Measurements from ENCODE around the gene RBM4. TPM values are rescaled to one million over a fixed set of nuclear protein-coding genes. Genes with fewer than 3 reads are reported as not detected.
"Not testable (repeated sequence)": the region's sequence is repeated elsewhere in the genome, so short reads cannot be mapped to it uniquely, and the experiment has no call there.

Gene RBM4, protein sequence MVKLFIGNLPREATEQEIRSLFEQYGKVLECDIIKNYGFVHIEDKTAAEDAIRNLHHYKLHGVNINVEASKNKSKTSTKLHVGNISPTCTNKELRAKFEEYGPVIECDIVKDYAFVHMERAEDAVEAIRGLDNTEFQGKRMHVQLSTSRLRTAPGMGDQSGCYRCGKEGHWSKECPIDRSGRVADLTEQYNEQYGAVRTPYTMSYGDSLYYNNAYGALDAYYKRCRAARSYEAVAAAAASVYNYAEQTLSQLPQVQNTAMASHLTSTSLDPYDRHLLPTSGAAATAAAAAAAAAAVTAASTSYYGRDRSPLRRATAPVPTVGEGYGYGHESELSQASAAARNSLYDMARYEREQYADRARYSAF
- total RNA-seq = 100 to 1,000 TPM in 1 of 4 donors, 10 to 100 TPM in 3; 62.4 to 117 (median 69.2) TPM

DNA sequence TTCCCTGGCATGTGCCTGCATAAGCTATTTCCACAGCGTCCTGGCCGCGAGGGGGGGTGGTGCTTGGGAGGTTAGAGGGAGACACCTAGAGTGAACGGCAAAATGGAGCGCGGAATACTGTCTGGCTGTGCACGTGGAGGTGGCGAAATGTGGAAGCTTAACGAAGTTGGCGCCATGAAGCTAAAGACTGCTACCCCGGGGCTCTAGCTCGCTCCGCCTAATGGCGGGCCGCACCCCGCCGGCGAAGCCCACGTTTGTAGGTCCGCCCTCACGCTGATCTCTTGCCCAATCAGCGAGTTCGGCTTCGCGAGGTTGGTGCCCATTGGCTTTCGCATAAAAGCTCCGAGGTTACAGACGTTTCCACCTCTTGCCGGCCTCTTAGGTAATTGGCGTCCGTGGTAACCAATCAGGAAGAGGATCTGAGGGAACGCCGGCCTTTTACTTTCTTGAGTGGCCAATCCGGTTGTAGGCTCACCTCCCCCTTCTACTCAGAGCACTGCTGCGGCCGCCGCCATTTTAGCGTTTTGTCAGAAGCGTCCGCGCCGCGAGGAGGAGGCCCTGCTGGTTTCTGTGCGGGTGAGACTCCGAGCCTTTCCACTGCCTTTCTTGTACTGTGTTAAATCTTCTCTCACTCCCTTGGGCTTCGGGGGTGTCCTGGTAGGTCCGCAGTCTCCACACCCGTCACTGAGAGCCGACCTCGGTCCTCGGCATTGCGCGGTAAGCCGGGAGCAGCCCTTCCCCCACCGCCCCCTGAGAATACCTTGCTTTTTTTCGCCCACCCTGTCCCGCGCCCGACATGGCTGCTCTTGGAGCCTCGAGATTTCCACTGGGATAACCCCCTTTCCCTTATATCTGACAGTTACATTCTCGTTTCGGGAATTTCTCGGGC, at the start of gene RBM4:
Gene RBM4 (plus strand): TSS at position 527 of the 889 bp plus-strand sequence. CDS start 1,009 bp downstream, outside the sequence.
- ATAC-seq (peak; percentile 99), DNase-seq (peak; percentile 100)
- no peaks in the 10 kb centered on the region for H3K9me3 ChIP-seq
- H3K36me3 ChIP-seq = peaks cover 0 to 10% of the 10 kb centered on the region in 2 donors
- TF ChIP-seq POLR2A (IDR thresholded peaks at IDR 0.05) = peak; percentile 92 to 95
- peak in 2 of 5 experiments; percentile 13 to 28 for TF ChIP-seq CTCF (IDR thresholded peaks at IDR 0.05 in 4 of 5, conservative IDR thresholded peaks at IDR 0.05 in 1 of 5)
- intact Hi-C loops (cut with DNase I; ENCODE audit: low total_unique reads) = loop anchor here (1.0 to 5.0 kb wide), 3 partner anchors 22 to 171 kb away; partner anchors contain the start of genes PELI3, RBM14 and RBM4B
- no peaks in the 10 kb centered on the region for H3K27me3 ChIP-seq
- in situ Hi-C loops (cut with MboI; ENCODE audit: low sequenced_read_pairs in 4 of 4) = no loop called here
- H3K4me1 ChIP-seq = peaks cover 49 to 56% of the 10 kb centered on the region in 2 donors
- peak within 1 kb of the TSS; percentile 73 to 90 (median 84) for H3K4me3 ChIP-seq
- peak within 1 kb of the TSS; percentile 90 to 94 (median 92) for H3K27ac ChIP-seq

GRCh38 chr11:66589315-66589714, 49.2 kb upstream of the RBM4 start:
- H3K27ac ChIP-seq; H3K36me3 ChIP-seq; H3K27me3 ChIP-seq; H3K4me3 ChIP-seq; H3K9me3 ChIP-seq; intact Hi-C loops (cut with DNase I; ENCODE audit: low total_unique reads); DNase-seq; ATAC-seq: not testable (repeated sequence)
- peaks cover 9 to 17% of the 10 kb centered on the region in 2 donors for H3K4me1 ChIP-seq
- in situ Hi-C loops (cut with MboI; ENCODE audit: low sequenced_read_pairs in 4 of 4) = loop anchor here in 3 of 4 donors (10.0 to 25.0 kb wide), 2 partner anchors 85 to 248 kb away; partner anchors contain the start of genes RCE1 (in 2 of the 3) and RBM4B (in 1 of the 3)

DNA sequence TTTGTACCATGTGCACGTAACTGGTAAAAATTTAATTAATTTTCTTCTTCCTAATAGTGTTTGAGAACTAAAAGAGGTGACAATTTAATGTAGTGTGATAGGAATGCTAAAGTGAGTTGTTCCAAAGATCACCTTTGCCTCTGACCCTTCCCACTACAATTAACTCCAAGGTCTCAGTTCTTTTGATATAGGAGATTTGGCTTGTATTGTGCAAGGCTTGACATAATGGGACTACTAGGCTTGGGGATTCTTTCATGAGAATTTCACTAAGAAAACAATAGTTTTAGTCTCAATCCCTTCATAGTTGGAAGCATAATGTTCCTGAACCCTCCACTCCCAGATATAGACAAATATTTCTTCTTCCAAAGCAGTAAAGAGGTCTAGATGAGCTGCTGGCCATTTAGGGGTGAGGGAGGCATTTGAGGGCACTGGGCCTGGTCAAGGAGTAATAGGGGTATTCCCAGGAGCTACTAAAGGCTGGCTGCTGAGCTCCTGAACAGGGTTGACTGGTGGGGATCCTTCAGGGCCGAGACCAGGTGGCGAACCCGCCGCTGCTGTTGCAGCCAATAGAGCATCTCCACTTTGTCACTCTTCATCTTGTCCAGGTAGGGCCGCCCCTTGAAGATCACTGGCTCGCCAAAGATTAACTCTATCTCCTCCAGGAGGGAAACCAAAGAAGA, 48.4 kb upstream of the RBM4 start:
- Histone ChIP-seq H3K4me1 (peaks cover 12 to 17% of the 10 kb centered on the region in 2 donors), H3K27ac (no peak overlapping the region), H3K9me3 (no peaks in the 10 kb centered on the region), H3K36me3 (no peaks in the 10 kb centered on the region), H3K27me3 (no peaks in the 10 kb centered on the region), H3K4me3 (no peak overlapping the region)
- intact Hi-C loops (cut with DNase I; ENCODE audit: low total_unique reads) (loop anchor here (5.0 to 10.0 kb wide), 2 partner anchors 108 to 245 kb away; partner anchors contain the start of gene DPP3), in situ Hi-C loops (cut with MboI; ENCODE audit: low sequenced_read_pairs in 4 of 4) (loop anchor here in 3 of 4 donors (10.0 to 25.0 kb wide), 2 partner anchors 85 to 247 kb away; partner anchors contain the start of genes RCE1 (in 2 of the 3) and RBM4B (in 1 of the 3))
- TF ChIP-seq POLR2A (IDR thresholded peaks at IDR 0.05) = no peak
- TF ChIP-seq CTCF (IDR thresholded peaks at IDR 0.05 in 4 of 5, conservative IDR thresholded peaks at IDR 0.05 in 1 of 5) = no peak
- DNase-seq (no peak), ATAC-seq (no peak)

DNA sequence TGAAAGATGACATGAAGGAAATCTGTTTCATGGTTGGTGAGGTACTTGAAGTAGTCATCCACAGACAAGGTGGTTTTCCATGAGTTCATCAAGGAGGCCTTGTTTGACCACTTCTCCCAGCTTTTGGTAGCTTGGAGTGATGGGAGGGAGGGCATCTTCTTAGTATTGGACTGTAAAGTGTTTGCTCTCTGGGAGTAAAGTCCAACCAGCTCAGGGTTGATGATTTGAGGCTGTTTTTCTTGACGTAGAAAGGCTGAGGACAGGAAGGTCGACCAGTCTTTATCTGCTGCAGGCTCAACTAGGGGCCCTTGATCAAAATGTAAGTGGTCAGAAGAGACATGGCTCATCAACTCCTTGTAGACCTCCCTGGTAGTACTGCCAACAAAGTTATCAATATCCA, 47.3 kb upstream of the RBM4 start:
- intact Hi-C loops (cut with DNase I; ENCODE audit: low total_unique reads) = loop anchor here (5.0 to 10.0 kb wide), 2 partner anchors 109 to 244 kb away; partner anchors contain the start of gene DPP3

More for the DNA sequence above, 47.3 kb upstream of the RBM4 start:
- H3K27ac ChIP-seq = no peak overlapping the region
- in situ Hi-C loops (cut with MboI; ENCODE audit: low sequenced_read_pairs in 4 of 4) = loop anchor here in 2 of 4 donors (25.0 kb wide), 1 partner anchor 246 kb away; the partner anchor contains the start of gene RCE1 (in 2 of the 2)
- H3K36me3 ChIP-seq = no peaks in the 10 kb centered on the region
- no peak for DNase-seq
- H3K9me3 ChIP-seq = no peaks in the 10 kb centered on the region
- no peak for ATAC-seq
- no peak overlapping the region for H3K4me3 ChIP-seq
- peaks cover 12 to 21% of the 10 kb centered on the region in 2 donors for H3K4me1 ChIP-seq
- TF ChIP-seq POLR2A (IDR thresholded peaks at IDR 0.05) (no peak), CTCF (IDR thresholded peaks at IDR 0.05 in 4 of 5, conservative IDR thresholded peaks at IDR 0.05 in 1 of 5) (no peak)
- no peaks in the 10 kb centered on the region for H3K27me3 ChIP-seq

All from gastrocnemius medialis (tissue), 4 donors.